HFF-Myc (cell line): Measurements from ENCODE around the gene GPRC6A.
"Not testable (repeated sequence)": the region's sequence is repeated elsewhere in the genome, so short reads cannot be mapped to it uniquely, and the experiment has no call there.

Experiments
- DNase-seq: peaks from one replicate; pipeline ENCODE4 v3.0.0-alpha.2; 2011; ENCODE audit warnings: low read depth; ENCODE audit errors: extremely low read depth
- H3K4me3 ChIP-seq: replicated peaks from 2 replicates; pipeline ENCODE4 v1.5.1; 2011; ENCODE audit warnings: low read depth, mild to moderate bottlenecking, control low read depth, low read length
- TF ChIP-seq, protein P1 (sequence below): IDR thresholded peaks from 2 replicates; pipeline ENCODE4 v1.5.1; 2012; ENCODE audit warnings: mild to moderate bottlenecking, low read depth, low read length, control low read depth; ENCODE audit errors: missing control alignments

GPRC6A gene

DNA sequence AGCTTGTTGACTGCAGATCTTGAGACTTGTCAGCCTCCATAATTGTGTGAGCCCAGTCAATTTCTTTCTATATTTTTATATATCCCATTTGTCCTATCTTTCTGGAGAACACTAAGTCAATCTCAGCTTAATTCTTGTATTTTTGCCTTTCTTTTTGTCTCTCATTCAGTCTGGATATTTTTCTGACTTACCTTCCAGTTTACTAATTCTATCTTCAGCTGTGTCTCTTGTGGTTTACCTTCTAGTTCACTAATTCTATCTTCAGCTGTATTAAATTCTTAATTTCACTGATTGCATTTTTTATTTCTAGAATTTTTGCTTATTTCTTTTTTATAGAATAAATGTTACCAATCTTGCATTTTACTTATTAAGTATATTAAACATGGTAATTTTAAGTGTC lies 30.4 kb upstream of the GPRC6A start:
- TF ChIP-seq, protein P1, sequence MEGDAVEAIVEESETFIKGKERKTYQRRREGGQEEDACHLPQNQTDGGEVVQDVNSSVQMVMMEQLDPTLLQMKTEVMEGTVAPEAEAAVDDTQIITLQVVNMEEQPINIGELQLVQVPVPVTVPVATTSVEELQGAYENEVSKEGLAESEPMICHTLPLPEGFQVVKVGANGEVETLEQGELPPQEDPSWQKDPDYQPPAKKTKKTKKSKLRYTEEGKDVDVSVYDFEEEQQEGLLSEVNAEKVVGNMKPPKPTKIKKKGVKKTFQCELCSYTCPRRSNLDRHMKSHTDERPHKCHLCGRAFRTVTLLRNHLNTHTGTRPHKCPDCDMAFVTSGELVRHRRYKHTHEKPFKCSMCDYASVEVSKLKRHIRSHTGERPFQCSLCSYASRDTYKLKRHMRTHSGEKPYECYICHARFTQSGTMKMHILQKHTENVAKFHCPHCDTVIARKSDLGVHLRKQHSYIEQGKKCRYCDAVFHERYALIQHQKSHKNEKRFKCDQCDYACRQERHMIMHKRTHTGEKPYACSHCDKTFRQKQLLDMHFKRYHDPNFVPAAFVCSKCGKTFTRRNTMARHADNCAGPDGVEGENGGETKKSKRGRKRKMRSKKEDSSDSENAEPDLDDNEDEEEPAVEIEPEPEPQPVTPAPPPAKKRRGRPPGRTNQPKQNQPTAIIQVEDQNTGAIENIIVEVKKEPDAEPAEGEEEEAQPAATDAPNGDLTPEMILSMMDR, result no peak
- H3K4me3 ChIP-seq, result no peak overlapping the region
- no peak for DNase-seq

DNA sequence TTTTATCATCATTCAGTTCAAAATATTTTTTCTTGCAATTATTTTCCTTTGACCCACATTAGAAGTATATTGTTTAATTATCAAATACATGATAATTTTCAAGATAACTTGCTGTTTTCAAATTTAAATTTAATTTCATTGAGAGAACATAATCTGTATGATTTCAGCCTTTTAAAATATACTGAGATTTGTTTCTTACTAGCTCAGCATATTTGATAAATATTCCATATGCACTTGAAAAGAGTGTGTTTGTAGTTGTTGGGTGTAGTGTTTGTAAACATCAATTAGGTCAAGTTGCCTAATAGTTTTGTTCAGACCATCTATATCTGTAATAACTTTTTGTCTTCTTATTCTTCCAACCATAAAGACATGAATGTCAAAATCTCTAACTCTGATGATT lies 29.2 kb upstream of the GPRC6A start:
- H3K4me3 ChIP-seq, result no peak overlapping the region
- TF ChIP-seq, protein P1, result no peak
- DNase-seq, result no peak

DNA sequence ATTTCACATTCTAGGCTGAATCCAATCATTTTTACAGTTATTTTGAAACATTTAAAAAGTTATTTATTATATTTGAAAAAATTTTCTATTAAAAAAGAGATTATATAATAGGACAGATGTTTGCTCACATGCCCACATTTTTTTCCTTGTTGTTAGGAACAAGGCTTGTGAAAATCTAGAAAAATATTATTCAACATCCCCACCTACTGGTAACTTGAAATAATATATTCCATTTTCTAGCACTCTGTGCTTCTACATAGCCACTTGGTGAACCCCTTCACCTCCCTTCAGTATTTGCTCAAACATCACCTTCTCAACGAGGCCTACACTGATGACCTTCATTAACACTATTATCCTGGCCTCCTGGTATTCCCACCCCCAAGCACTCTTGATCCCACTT lies 18.3 kb upstream of the GPRC6A start:
- H3K4me3 ChIP-seq, result no peak overlapping the region
- TF ChIP-seq, protein P1, result no peak
- peak; percentile 11 for DNase-seq

DNA sequence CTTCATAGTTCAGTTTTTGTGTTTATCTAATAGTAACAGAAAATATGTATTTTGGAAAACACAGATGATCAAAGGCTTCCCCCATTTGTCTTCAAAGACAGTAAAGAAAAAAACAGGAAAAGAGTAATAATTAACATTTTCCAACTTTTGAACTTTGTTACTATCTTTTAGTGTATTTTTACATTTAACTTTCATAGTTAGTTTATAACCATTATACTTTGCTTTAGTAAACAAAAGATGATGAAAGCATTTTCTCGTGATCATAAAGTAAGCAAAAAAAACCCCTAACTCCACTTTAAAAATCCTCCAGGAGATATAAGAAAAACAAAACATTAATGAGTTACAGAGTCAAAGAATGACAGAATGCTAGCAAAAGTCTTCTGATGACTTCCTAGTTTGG lies 13.6 kb upstream of the GPRC6A start:
- DNase-seq, result no peak
- TF ChIP-seq, protein P1, result no peak
- no peak overlapping the region for H3K4me3 ChIP-seq

DNA sequence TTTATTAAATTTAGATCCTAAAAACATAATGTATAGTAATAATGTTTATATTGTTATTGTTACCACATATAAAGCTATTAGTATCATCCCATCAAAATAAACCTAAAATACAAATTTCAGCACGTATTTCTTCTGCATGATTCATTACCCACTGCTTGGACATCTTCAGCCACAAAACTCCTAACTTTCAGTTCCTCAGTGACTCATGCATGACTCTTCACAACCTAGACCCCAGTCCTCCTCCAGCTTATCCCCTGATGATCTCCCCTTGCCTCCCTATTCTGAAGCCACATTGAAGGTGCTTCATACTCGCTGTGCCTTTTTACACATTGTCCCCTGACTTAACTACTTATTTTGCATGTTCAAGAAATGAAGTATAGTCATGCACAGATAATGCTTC lies 11.2 kb upstream of the GPRC6A start:
- DNase-seq, result no peak
- no peak overlapping the region for H3K4me3 ChIP-seq
- TF ChIP-seq, protein P1, result no peak

DNA sequence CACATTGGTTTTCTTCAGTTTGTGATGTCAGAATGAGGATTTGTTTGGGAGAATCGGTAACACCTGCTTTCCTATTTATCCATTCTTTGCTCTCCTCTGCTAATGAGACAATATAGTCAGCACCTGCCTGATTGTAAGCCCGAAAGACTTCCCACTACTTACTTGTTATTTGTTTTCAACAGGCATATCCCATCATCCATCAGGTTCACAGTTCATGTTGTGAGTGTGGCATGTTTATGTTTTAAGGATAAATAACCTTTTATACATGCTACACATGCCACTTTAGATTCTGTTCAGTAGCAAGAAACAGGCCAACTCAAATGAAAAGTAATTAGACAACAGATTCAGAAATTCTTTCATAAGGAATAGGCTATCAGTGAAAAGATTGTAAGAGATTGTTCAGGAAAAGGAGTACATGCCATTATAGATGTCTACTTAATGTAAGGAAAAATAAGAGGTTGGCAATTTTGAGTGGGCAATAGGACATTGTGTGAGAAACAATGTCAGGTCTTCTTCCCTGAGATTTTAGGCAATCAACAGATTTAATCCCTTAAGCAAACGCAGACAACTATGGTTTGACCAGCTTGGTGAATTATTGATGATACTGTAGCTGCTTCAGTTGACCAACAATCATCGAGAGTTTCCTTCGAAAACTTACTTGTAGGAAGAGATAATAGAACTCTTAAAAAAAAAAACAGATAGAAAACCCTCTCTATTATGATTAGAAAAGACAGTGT lies 7.9 kb upstream of the GPRC6A start:
- no peak for DNase-seq
- H3K4me3 ChIP-seq, result no peak overlapping the region
- TF ChIP-seq, protein P1, result no peak

DNA sequence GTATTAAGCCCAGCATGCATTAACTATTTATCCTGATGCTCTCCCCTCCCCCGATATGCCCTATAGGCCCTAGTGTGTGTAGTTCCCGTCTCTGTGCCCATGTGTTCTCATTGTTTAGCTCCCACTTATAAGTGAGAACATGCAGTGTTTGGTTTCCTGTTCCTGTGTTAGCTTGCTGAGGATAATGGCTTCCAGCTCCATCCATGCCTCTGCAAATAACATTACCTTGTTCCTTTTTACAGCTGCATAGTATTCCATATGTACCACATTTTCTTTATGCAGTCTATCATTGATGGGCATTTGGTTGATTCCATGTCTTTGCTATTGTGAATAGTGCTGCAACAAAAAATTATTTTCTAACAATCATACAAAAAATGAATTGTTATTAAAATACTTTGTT lies 5.6 kb upstream of the GPRC6A start:
- not testable (repeated sequence) for DNase-seq

More for the DNA sequence above, 5.6 kb upstream of the GPRC6A start:
- H3K4me3 ChIP-seq, result not testable (repeated sequence)
